BLaER1 treated with 17β-estradiol and CSF1 and Interleukin-3, amounts not matched to agents 10 nM and 100 nM (cell line): Measurements from ENCODE around the gene SMC4.

ENCODE experiments used
- H3K27ac ChIP-seq, 11 experiments: shearing (Covaris generic); formaldehyde crosslinking; 2 replicates each; pipeline ENCODE4 v1.8.1; 2022
- H3K27me3 ChIP-seq, 11 experiments: shearing (Covaris generic); formaldehyde crosslinking; 2 replicates each; pipeline ENCODE4 v1.8.1; 2022
- H3K36me3 ChIP-seq, 11 experiments: shearing (Covaris generic); formaldehyde crosslinking; 2 replicates each; pipeline ENCODE4 v1.8.1; 2022
- H3K4me1 ChIP-seq, 10 experiments: shearing (Covaris generic); formaldehyde crosslinking; 2 replicates each; pipeline ENCODE4 v1.8.1; 2022
- H3K4me2 ChIP-seq, 11 experiments: shearing (Covaris generic); formaldehyde crosslinking; 2 replicates each; pipeline ENCODE4 v1.8.1; 2022
- H3K4me3 ChIP-seq, 10 experiments: shearing (Covaris generic); formaldehyde crosslinking; 2 replicates each; pipeline ENCODE4 v1.8.1; 2022
- H3K9ac ChIP-seq, 11 experiments: shearing (Covaris generic); formaldehyde crosslinking; 2 replicates each; pipeline ENCODE4 v1.8.1; 2022
- H3K9me3 ChIP-seq, 11 experiments: shearing (Covaris generic); formaldehyde crosslinking; replicated peaks in 1 of 11; 2 replicates each; pipeline ENCODE4 v1.8.1; 2022
- H4K20me1 ChIP-seq, 11 experiments: shearing (Covaris generic); formaldehyde crosslinking; 2 replicates each; pipeline ENCODE4 v1.8.1; 2022
- Cebpa-rat ChIP-seq, 11 experiments: shearing (Covaris generic); IDR thresholded peaks; 2 replicates each; pipeline ENCODE4 v1.8.1; 2022

The SMC4 gene

GRCh38 chr3:160373655-160374054 lies 25.8 kb upstream of the SMC4 start:
- H3K9ac ChIP-seq, result no peak overlapping the region
- H3K4me1 ChIP-seq, result peaks cover 0 to 20% (median 7%) of the 10 kb centered on the region in 10 experiments; a peak in 13 of 20 replicates
- H3K27me3 ChIP-seq, result no peaks in the 10 kb centered on the region
- no peak overlapping the region for H3K27ac ChIP-seq
- H4K20me1 ChIP-seq, result no peaks in the 10 kb centered on the region
- TF ChIP-seq Cebpa-rat (IDR thresholded peaks at IDR 0.05), result no peak
- H3K36me3 ChIP-seq, result peaks cover 26 to 66% (median 44%) of the 10 kb centered on the region in 11 experiments
- H3K4me2 ChIP-seq, result no peak overlapping the region
- no peak overlapping the region for H3K4me3 ChIP-seq
- no peaks in the 10 kb centered on the region for H3K9me3 ChIP-seq

GRCh38 chr3:160374472-160374871 lies 25.0 kb upstream of the SMC4 start:
- Histone ChIP-seq H3K4me2 (no peak overlapping the region), H3K9me3 (no peaks in the 10 kb centered on the region), H3K27me3 (no peaks in the 10 kb centered on the region), H3K4me1 (peaks cover 0 to 15% (median 4%) of the 10 kb centered on the region in 10 experiments; a peak in 6 of 20 replicates), H3K36me3 (peaks cover 26 to 66% (median 44%) of the 10 kb centered on the region in 11 experiments), H3K4me3 (no peak overlapping the region), H3K9ac (no peak overlapping the region), H3K27ac (no peak overlapping the region), H4K20me1 (no peaks in the 10 kb centered on the region)
- no peak for TF ChIP-seq Cebpa-rat (IDR thresholded peaks at IDR 0.05)

DNA sequence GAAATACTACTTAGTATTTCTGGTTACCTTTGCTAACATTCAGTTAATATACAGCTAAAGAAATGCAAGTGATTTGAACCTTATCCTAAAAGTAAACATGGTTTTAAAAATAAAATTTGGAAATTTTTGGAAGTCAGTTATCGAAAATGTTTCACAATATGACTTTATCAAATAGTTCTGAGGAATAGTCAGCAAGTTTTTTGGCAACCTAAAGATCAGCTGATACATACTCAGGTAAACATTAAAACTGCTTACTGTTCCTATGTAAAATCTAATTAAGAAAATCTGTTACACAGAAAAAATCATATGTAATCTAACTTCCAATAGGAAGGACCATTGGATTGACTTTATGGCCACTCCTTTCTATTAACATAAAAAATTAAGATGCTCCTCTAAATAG lies 24.5 kb upstream of the SMC4 start:
- Histone ChIP-seq H3K9ac (no peak overlapping the region), H3K27me3 (no peaks in the 10 kb centered on the region), H4K20me1 (no peaks in the 10 kb centered on the region), H3K27ac (no peak overlapping the region), H3K4me3 (no peak overlapping the region), H3K9me3 (no peaks in the 10 kb centered on the region), H3K4me2 (no peak overlapping the region), H3K4me1 (peaks cover 0 to 11% (median 1%) of the 10 kb centered on the region in 10 experiments; a peak in 6 of 20 replicates), H3K36me3 (peaks cover 28 to 71% (median 47%) of the 10 kb centered on the region in 11 experiments)
- TF ChIP-seq Cebpa-rat (IDR thresholded peaks at IDR 0.05), result no peak

GRCh38 chr3:160376681-160377080 lies 22.8 kb upstream of the SMC4 start:
- no peaks in the 10 kb centered on the region for H3K9me3 ChIP-seq
- H3K4me3 ChIP-seq, result no peak overlapping the region
- H3K4me1 ChIP-seq, result 0 out of 20 replicates have a peak, but pooled peaks cover 0 to 5% (median 0%) of the 10 kb centered on the region in 10 experiments
- H3K4me2 ChIP-seq, result no peak overlapping the region
- no peaks in the 10 kb centered on the region for H3K27me3 ChIP-seq
- H3K27ac ChIP-seq, result no peak overlapping the region
- TF ChIP-seq Cebpa-rat (IDR thresholded peaks at IDR 0.05), result no peak
- H3K9ac ChIP-seq, result no peak overlapping the region
- H4K20me1 ChIP-seq, result no peaks in the 10 kb centered on the region
- H3K36me3 ChIP-seq, result peaks cover 39 to 80% (median 56%) of the 10 kb centered on the region in 11 experiments

DNA sequence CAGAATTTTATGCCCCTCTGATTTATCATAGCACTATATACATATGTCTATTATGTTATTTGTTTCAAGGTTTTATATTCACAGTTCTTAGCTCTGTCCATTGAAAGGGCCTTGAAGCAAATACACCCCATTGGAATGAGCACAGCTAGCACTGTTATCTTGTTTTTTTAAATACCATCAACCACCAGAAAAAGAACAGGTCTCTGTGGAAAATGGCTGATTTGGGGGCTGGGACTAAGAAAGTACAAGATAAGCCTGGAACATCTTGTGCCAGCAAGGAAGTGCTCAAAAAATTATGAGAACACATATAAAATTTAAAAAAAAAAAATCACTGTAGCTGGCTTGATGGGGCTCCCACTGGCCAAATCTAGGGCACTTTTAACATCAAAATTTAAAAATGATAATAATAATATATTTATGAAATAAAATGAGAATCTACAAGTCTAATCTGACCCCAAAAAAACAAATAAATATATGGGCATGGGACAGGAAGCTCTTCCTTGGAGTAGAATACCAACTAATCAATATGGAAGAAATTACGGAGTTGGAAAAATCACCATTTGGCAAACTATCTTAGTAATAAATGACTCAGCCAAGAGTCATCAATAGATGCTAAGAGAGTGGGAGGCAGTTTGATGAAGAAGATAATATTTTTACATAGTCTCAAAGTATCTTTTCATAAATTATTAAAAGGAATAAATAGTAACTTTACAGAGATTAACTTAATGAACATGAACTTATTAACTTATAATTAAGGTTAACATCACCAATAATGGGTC lies 20.9 kb upstream of the SMC4 start:
- no peak overlapping the region for H3K4me3 ChIP-seq
- no peaks in the 10 kb centered on the region for H3K9me3 ChIP-seq
- no peak overlapping the region for H3K27ac ChIP-seq
- no peaks in the 10 kb centered on the region for H3K4me1 ChIP-seq
- H3K27me3 ChIP-seq, result no peaks in the 10 kb centered on the region
- H3K9ac ChIP-seq, result no peak overlapping the region
- H3K36me3 ChIP-seq, result peaks cover 30 to 66% (median 48%) of the 10 kb centered on the region in 11 experiments
- H4K20me1 ChIP-seq, result no peaks in the 10 kb centered on the region
- H3K4me2 ChIP-seq, result no peak overlapping the region
- no peak for TF ChIP-seq Cebpa-rat (IDR thresholded peaks at IDR 0.05)

DNA sequence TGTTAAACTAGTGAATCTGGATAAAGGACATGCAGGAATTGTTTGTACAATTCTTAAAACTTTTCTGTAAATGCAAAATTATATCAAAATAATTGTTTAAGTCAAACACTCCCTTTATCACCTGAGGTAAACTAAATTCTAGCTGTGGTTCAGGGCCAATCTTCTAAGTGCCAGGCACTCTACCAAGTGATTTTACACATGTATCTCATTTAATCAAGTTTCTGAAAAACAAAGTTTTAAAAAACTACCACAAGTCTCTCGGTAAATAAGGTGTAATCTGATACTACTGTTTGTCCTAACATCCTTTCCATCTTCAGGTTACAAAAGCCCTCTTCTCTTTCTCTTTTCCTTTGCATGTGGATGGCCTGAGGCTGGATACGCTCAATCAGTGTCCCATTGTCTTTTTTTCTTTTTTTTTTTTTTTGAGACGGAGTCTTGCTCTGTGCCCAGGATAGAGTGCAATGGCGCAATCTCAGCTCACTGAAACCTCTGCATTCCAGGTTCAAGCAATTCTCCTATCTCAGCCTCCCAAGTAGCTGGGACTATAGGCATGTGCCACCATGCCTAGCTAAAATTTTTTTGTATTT lies 19.7 kb upstream of the SMC4 start:
- H4K20me1 ChIP-seq, result no peaks in the 10 kb centered on the region; a peak in 1 of 22 replicates
- H3K9ac ChIP-seq, result no peak overlapping the region
- TF ChIP-seq Cebpa-rat (IDR thresholded peaks at IDR 0.05), result no peak
- no peaks in the 10 kb centered on the region for H3K9me3 ChIP-seq
- no peaks in the 10 kb centered on the region for H3K4me1 ChIP-seq
- no peak overlapping the region for H3K4me3 ChIP-seq
- peaks cover 18 to 54% (median 39%) of the 10 kb centered on the region in 11 experiments for H3K36me3 ChIP-seq
- no peak overlapping the region for H3K27ac ChIP-seq
- H3K4me2 ChIP-seq, result no peak overlapping the region
- no peaks in the 10 kb centered on the region for H3K27me3 ChIP-seq

DNA sequence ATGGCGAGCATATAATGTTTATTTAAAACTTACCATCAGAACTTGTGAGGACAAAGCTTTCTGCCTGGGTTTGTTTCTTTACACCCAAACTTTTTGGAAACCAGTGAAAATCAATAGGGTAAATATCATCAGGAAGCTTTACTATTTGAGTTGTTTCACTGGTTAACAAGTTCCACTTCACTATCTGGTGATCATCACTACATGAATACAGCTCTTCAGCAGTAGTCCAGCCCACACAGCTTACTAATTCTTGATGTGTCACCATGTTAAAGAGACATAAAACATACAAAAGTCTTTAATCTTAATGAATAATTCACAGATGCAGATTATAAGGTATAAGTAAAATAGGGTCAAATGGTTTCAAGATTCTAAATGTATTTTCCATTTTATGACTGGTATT lies 18.0 kb upstream of the SMC4 start:
- Histone ChIP-seq H3K27me3 (no peaks in the 10 kb centered on the region), H3K27ac (no peak overlapping the region), H4K20me1 (peaks cover 0 to 4% (median 0%) of the 10 kb centered on the region in 11 experiments; a peak in 1 of 22 replicates), H3K4me3 (no peak overlapping the region), H3K4me1 (no peaks in the 10 kb centered on the region), H3K9me3 (no peaks in the 10 kb centered on the region), H3K36me3 (peaks cover 13 to 36% (median 24%) of the 10 kb centered on the region in 11 experiments), H3K4me2 (no peak overlapping the region), H3K9ac (no peak overlapping the region)
- TF ChIP-seq Cebpa-rat (IDR thresholded peaks at IDR 0.05), result no peak

- no peaks in the 10 kb centered on the region for H3K4me1 ChIP-seq
- H3K4me2 ChIP-seq, result no peak overlapping the region
- H3K36me3 ChIP-seq, result peaks cover 6 to 23% (median 13%) of the 10 kb centered on the region in 11 experiments; a peak in 19 of 22 replicates
- H3K27me3 ChIP-seq, result no peaks in the 10 kb centered on the region
- no peak for TF ChIP-seq Cebpa-rat (IDR thresholded peaks at IDR 0.05)
- H3K4me3 ChIP-seq, result no peak overlapping the region
- H3K9me3 ChIP-seq, result 0 out of 22 replicates have a peak, but pooled peaks cover 0 to 2% (median 0%) of the 10 kb centered on the region in 11 experiments
- H3K9ac ChIP-seq, result no peak overlapping the region
- H3K27ac ChIP-seq, result no peak overlapping the region
- peaks cover 0 to 6% (median 0%) of the 10 kb centered on the region in 11 experiments; a peak in 1 of 22 replicates for H4K20me1 ChIP-seq
These were observed 14.7 kb upstream of the SMC4 start for GRCh38 chr3:160384639-160385318.

GRCh38 chr3:160390565-160391138 lies 8.8 kb upstream of the SMC4 start:
- Histone ChIP-seq H3K36me3 (peaks cover 0 to 20% (median 0%) of the 10 kb centered on the region in 11 experiments; a peak in 3 of 22 replicates), H3K9me3 (0 out of 22 replicates have a peak, but pooled peaks cover 0 to 6% (median 0%) of the 10 kb centered on the region in 11 experiments), H3K27ac (no peak overlapping the region), H4K20me1 (0 out of 22 replicates have a peak, but pooled peaks cover 0 to 6% (median 0%) of the 10 kb centered on the region in 11 experiments), H3K27me3 (no peaks in the 10 kb centered on the region), H3K4me2 (no peak overlapping the region), H3K4me1 (peaks cover 0 to 5% (median 0%) of the 10 kb centered on the region in 10 experiments; a peak in 1 of 20 replicates), H3K4me3 (no peak overlapping the region), H3K9ac (no peak overlapping the region)
- no peak for TF ChIP-seq Cebpa-rat (IDR thresholded peaks at IDR 0.05)
